H1 (cell line): ENCODE data around the gene NKX2-8. TPM values are rescaled to one million over a fixed set of nuclear protein-coding genes. Genes with fewer than 3 reads are reported as not detected.

ENCODE experiments used
- CTCF ChIA-PET: fragments of 300-600 bp; sonication (Branson Sonifier 250); formaldehyde crosslinking; loops from one replicate; lab custom pipeline; 2021; ENCODE audit not compliant: partially characterized antibody; lab: Charles Lee
- POLR2A ChIA-PET: fragments of 300-600 bp; sonication (Branson Sonifier 250); formaldehyde crosslinking; loops from one replicate; lab custom pipeline; 2021; ENCODE audit warnings: inconsistent platforms; ENCODE audit not compliant: partially characterized antibody; lab: Charles Lee
- DNase-seq, 2 experiments: peaks; one replicate each; pipeline versions ENCODE4 v3.0.0 to v3.0.0-alpha.2; 2010 to 2022; ENCODE audit warnings: low spot score in 2 of 2, low read depth in 1 of 2, mixed read lengths in 1 of 2
- FAIRE-seq: peaks from 2 replicates; lab custom pipeline; 2011; peaks lifted over from hg19 to GRCh38; lab: Jason Lieb, UNC
- H2AFZ ChIP-seq: 2 replicates; pipeline ENCODE4 v1.8.1; 2012; ENCODE audit warnings: low read length, inconsistent platforms
- H2AK5ac ChIP-seq: 2 replicates; pipeline ENCODE4 v1.6.1; 2013; ENCODE audit warnings: low read depth, low read length
- H2BK120ac ChIP-seq: replicated peaks from 2 replicates; pipeline ENCODE3; 2013; ENCODE audit warnings: low read depth, low read length, inconsistent platforms
- H2BK12ac ChIP-seq: 2 replicates; pipeline ENCODE4 v1.6.1; 2013; ENCODE audit warnings: low read depth, low read length
- H2BK15ac ChIP-seq: 2 replicates; pipeline ENCODE4 v1.6.1; 2013; ENCODE audit warnings: low read length
- H2BK20ac ChIP-seq: 2 replicates; pipeline ENCODE4 v1.6.1; 2013; ENCODE audit warnings: low read length
- H2BK5ac ChIP-seq: 2 replicates; pipeline ENCODE4 v1.6.1; 2013; ENCODE audit warnings: low read depth, low read length
- H3K14ac ChIP-seq: 2 replicates; pipeline ENCODE4 v1.6.1; 2013; ENCODE audit warnings: inconsistent platforms; ENCODE audit not compliant: insufficient read length
- H3K18ac ChIP-seq: 2 replicates; pipeline ENCODE4 v1.6.1; 2013; ENCODE audit warnings: low read length; ENCODE audit errors: extremely low read depth
- H3K23ac ChIP-seq: 2 replicates; pipeline ENCODE4 v1.6.1; 2013; ENCODE audit warnings: inconsistent platforms; ENCODE audit not compliant: insufficient read length
- H3K23me2 ChIP-seq: 2 replicates; pipeline ENCODE4 v1.6.1; 2013; ENCODE audit warnings: low read depth, low read length
- H3K27ac ChIP-seq: 2 replicates; pipeline ENCODE4 v1.6.1; 2011; ENCODE audit warnings: low read depth, low read length, inconsistent platforms
- H3K27me3 ChIP-seq, 4 experiments: replicated peaks in 1 of 4; 1 replicate in 1 of 4; 2 replicates in 3 of 4; pipeline versions ENCODE4 v1.6.1 to v1.8.1; 2011 to 2013; ENCODE audit warnings: low read length in 3 of 4, mild to moderate bottlenecking in 3 of 4, inconsistent platforms in 2 of 4, mixed read lengths in 2 of 4, moderate library complexity in 1 of 4; ENCODE audit not compliant: control insufficient read depth in 3 of 4, insufficient read depth in 3 of 4; ENCODE audit errors: extremely low read depth in 1 of 4
- H3K36me3 ChIP-seq, 4 experiments: 2 replicates each; pipeline versions ENCODE4 v1.6.1 to v1.8.1; 2011 to 2013; ENCODE audit warnings: mild to moderate bottlenecking in 4 of 4, low read length in 3 of 4, moderate library complexity in 2 of 4, control low read depth in 1 of 4, inconsistent platforms in 1 of 4; ENCODE audit not compliant: insufficient read depth in 4 of 4, control insufficient read depth in 2 of 4
- H3K4ac ChIP-seq: replicated peaks from 2 replicates; pipeline ENCODE3; 2013; ENCODE audit warnings: low read length, low read depth, mixed read lengths, inconsistent platforms; ENCODE audit not compliant: insufficient read length
- H3K4me1 ChIP-seq, 4 experiments: replicated peaks in 1 of 4; 1 replicate in 1 of 4; 2 replicates in 3 of 4; pipeline versions ENCODE4 v1.6.1 to v1.8.1; 2011 to 2013; ENCODE audit warnings: low read length in 3 of 4, inconsistent platforms in 2 of 4, mixed read lengths in 1 of 4; ENCODE audit not compliant: insufficient read depth in 4 of 4, control insufficient read depth in 3 of 4
- H3K4me2 ChIP-seq, 2 experiments: 2 replicates each; pipeline versions ENCODE4 v1.6.1 to v1.8.1; 2011 to 2013; ENCODE audit warnings: low read depth in 2 of 2, low read length in 2 of 2, control low read depth in 1 of 2, inconsistent platforms in 1 of 2, mild to moderate bottlenecking in 1 of 2; ENCODE audit not compliant: insufficient read depth in 1 of 2
- H3K4me3 ChIP-seq, 4 experiments: fragments of 200-600, 300-600 bp in 1 of 4; sonication (generic), shearing (Covaris generic), sonication (Bioruptor Twin) in 1 of 4; 2 replicates each; pipeline versions ENCODE4 v1.5.1 to v1.8.1; 2011 to 2016; ENCODE audit warnings: low read length in 4 of 4, low read depth in 3 of 4, control low read depth in 2 of 4, inconsistent platforms in 2 of 4, mild to moderate bottlenecking in 2 of 4, mixed read lengths in 1 of 4, moderate library complexity in 1 of 4; ENCODE audit not compliant: insufficient read depth in 2 of 4; ENCODE audit errors: extremely low read depth in 1 of 4
- H3K56ac ChIP-seq: replicated peaks from 2 replicates; pipeline ENCODE3; 2013; ENCODE audit warnings: low read depth, mild to moderate bottlenecking, mixed read lengths, low read length, inconsistent platforms; ENCODE audit not compliant: insufficient read length
- H3K79me1 ChIP-seq: 2 replicates; pipeline ENCODE4 v1.6.1; 2013; ENCODE audit warnings: low read depth, low read length, control low read depth
- H3K79me2 ChIP-seq, 2 experiments: 2 replicates each; pipeline versions ENCODE4 v1.6.1 to v1.8.1; 2012 to 2013; ENCODE audit warnings: low read length in 2 of 2, mild to moderate bottlenecking in 2 of 2, inconsistent platforms in 1 of 2; ENCODE audit not compliant: insufficient read depth in 2 of 2, control insufficient read depth in 1 of 2
- H3K9ac ChIP-seq, 4 experiments: replicated peaks in 1 of 4; 1 replicate in 1 of 4; 2 replicates in 3 of 4; pipeline versions ENCODE4 v1.6.1 to v1.8.1; 2011 to 2013; ENCODE audit warnings: low read depth in 3 of 4, low read length in 3 of 4, control low read depth in 2 of 4, mild to moderate bottlenecking in 2 of 4, moderate library complexity in 2 of 4, inconsistent platforms in 1 of 4; ENCODE audit errors: extremely low read depth in 1 of 4
- H3K9me3 ChIP-seq, 2 experiments: 2 replicates each; pipeline versions ENCODE4 v1.6.1 to v1.8.1; 2012 to 2013; ENCODE audit warnings: mild to moderate bottlenecking in 2 of 2, moderate library complexity in 2 of 2, control low read depth in 1 of 2, inconsistent platforms in 1 of 2, low read depth in 1 of 2, low read length in 1 of 2, mixed read lengths in 1 of 2; ENCODE audit not compliant: insufficient read depth in 2 of 2
- H4K20me1 ChIP-seq, 2 experiments: replicated peaks in 1 of 2; 2 replicates each; pipeline versions ENCODE3 to v1.8.1; 2011 to 2013; ENCODE audit warnings: inconsistent platforms in 2 of 2, low read length in 2 of 2, mild to moderate bottlenecking in 1 of 2; ENCODE audit not compliant: insufficient read depth in 2 of 2, control insufficient read depth in 1 of 2
- H4K5ac ChIP-seq: 2 replicates; pipeline ENCODE4 v1.6.1; 2013; ENCODE audit warnings: low read length, low read depth, mixed read lengths, inconsistent platforms; ENCODE audit not compliant: insufficient read length
- H4K8ac ChIP-seq: 2 replicates; pipeline ENCODE4 v1.8.0; 2013; ENCODE audit warnings: mild to moderate bottlenecking, moderate library complexity, low read length, inconsistent platforms; ENCODE audit not compliant: insufficient read depth; ENCODE audit errors: extremely low read depth
- H4K91ac ChIP-seq: replicated peaks from 2 replicates; pipeline ENCODE3; 2013; ENCODE audit warnings: low read length, mixed read lengths, inconsistent platforms; ENCODE audit not compliant: insufficient read length
- ASH2L ChIP-seq: fragments of 200-600, 300-600 bp; sonication (generic); IDR thresholded peaks from one replicate; pipeline ENCODE4 v1.7.1; 2017; ENCODE audit warnings: low read length
- KDM5A ChIP-seq: fragments of 200-600 bp; IDR thresholded peaks from 2 replicates; pipeline ENCODE4 v1.7.1; 2012; ENCODE audit warnings: mild to moderate bottlenecking, low read length, inconsistent platforms, mixed read lengths
- NRF1 ChIP-seq: IDR thresholded peaks from 2 replicates; pipeline ENCODE4 v1.6.1; 2011; ENCODE audit warnings: mild to moderate bottlenecking, low read depth, low read length, improper control_type of control experiment
- RAD21 ChIP-seq, 2 experiments: IDR thresholded peaks in 1 of 2; conservative IDR thresholded peaks in 1 of 2; 2 replicates each; pipeline ENCODE4 v1.6.1; 2011; ENCODE audit warnings: low read depth in 2 of 2, low read length in 2 of 2, improper control_type of control experiment in 1 of 2, inconsistent platforms in 1 of 2, mild to moderate bottlenecking in 1 of 2, moderate library complexity in 1 of 2
- RNF2 ChIP-seq: fragments of 200-900, 300-1000 bp; sonication (generic); IDR thresholded peaks from 2 replicates; pipeline ENCODE4 v1.7.1; 2016; ENCODE audit warnings: borderline replicate concordance, low read depth, mild to moderate bottlenecking, antibody characterized with exemption, low read length; ENCODE audit not compliant: poor library complexity, severe bottlenecking; ENCODE audit errors: missing control alignments
- RXRA ChIP-seq: IDR thresholded peaks from 2 replicates; pipeline ENCODE4 v1.6.1; 2011; ENCODE audit warnings: low read depth, mild to moderate bottlenecking, low read length, moderate library complexity; ENCODE audit not compliant: insufficient read depth
- SP1 ChIP-seq: IDR thresholded peaks from 2 replicates; pipeline ENCODE4 v1.6.1; 2011; ENCODE audit warnings: low read depth, low read length
- TEAD4 ChIP-seq: IDR thresholded peaks from 2 replicates; pipeline ENCODE4 v1.6.1; 2012; ENCODE audit warnings: low read depth, low read length, inconsistent platforms, mixed read lengths
- WGBS, 2 experiments: shearing (Covaris generic) in 1 of 2; methylation state at CpG; one replicate each; pipeline versions ENCODE4 v1.1.6 to v1.1.7; 2013 to 2015; ENCODE audit warnings: low lambda C conversion rate in 2 of 2, mixed read lengths in 2 of 2, inconsistent platforms in 1 of 2, low coverage in 1 of 2, missing lambda C conversion rate in 1 of 2; ENCODE audit not compliant: insufficient replicate concordance in 2 of 2, insufficient coverage in 1 of 2, insufficient read length in 1 of 2; ENCODE audit errors: extremely low coverage in 1 of 2, missing lambda C conversion rate in 1 of 2; 5-methylcytosine and 5-hydroxymethylcytosine counted together
- polyA plus RNA-seq, 7 experiments: library from polyadenylated mRNA; depleted of rRNA in 3 of 7; stranded (reverse) in 5 of 7; unstranded in 2 of 7; fragments of >200 nt in 5 of 7; fragments of 200-250 nt in 2 of 7; gene quantifications; 1 replicate in 5 of 7; 2 replicates in 1 of 7; 4 replicates in 1 of 7; pipeline versions ENCODE4 v1.2.1 to v1.2.3, GENCODE V29; 2011 to 2013; ENCODE audit warnings: missing spikeins in 2 of 7, mixed read lengths in 2 of 7
- total RNA-seq: library from RNA; stranded (reverse); fragmentation: NEBNext Ultra II Directional; extraction: Animal tissue kit (Norgen Biotek cat#: 25700); gene quantifications from 2 replicates; pipeline ENCODE4 v1.2.1, GENCODE V29; 2021

The NKX2-8 gene
- total and polyA plus RNA-seq, 2 of the 8 experiments (the other 6 are each of a cell fraction or from before 2014, with no cell fraction given): not detected

GRCh38 chr14:36604757-36605505 is 22.5 kb upstream of the NKX2-8 start:
- Histone ChIP-seq H2AFZ (no peak overlapping the region), H2BK15ac (no peak overlapping the region), H2AK5ac (no peak overlapping the region), H3K79me2 (no peaks in the 10 kb centered on the region), H3K23me2 (no peaks in the 10 kb centered on the region; the same call in 1 of the 2 replicates), H4K91ac (no peak overlapping the region), H3K36me3 (no peaks in the 10 kb centered on the region), H4K5ac (no peak overlapping the region), H3K56ac (no peak overlapping the region), H3K18ac (no peak overlapping the region), H3K9me3 (no peaks in the 10 kb centered on the region), H2BK12ac (no peak overlapping the region), H3K27me3 (no peaks in the 10 kb centered on the region), H3K14ac (no peak overlapping the region), H3K79me1 (no peaks in the 10 kb centered on the region), H2BK5ac (no peak overlapping the region), H2BK120ac (no peak overlapping the region), H3K9ac (no peak overlapping the region), H3K4me1 (peaks cover 2 to 12% (median 8%) of the 10 kb centered on the region in 4 experiments; a peak in 5 of 7 replicates), H3K4me3 (peak overlapping the region in 1 of 4 experiments; percentile 40; a peak in 2 of 8 replicates), H2BK20ac (no peak overlapping the region), H4K20me1 (no peaks in the 10 kb centered on the region), H3K27ac (no peak overlapping the region), H3K23ac (no peak overlapping the region), H3K4ac (no peak overlapping the region), H3K4me2 (peak overlapping the region in 1 of 2 experiments; percentile 59; a peak in 2 of 4 replicates), H4K8ac (no peak overlapping the region)
- DNase-seq: peak in 1 of 2 experiments; percentile 70
- 6% methylated on average over 4 of the region's 4 CpGs; no CpG with 5 or more reads in 1 of the 2 experiments for WGBS, 2 experiments
- ChIA-PET CTCF (interaction anchor here (0.6 to 10.9 kb wide), 55 partner anchors 9 to 1654 kb away, joined by 3 to 183 read pairs (median 4); partner anchors contain the start of genes NKX2-1, NKX2-8 and PAX9), POLR2A (interaction anchor here (0.6 kb wide), 1 partner anchor 81 kb away, joined by 3 read pairs; no protein-coding TSS in a partner anchor)
- peak; percentile 98 for FAIRE-seq
- 0 out of 2 replicates have a peak, but pooled peaks have one; percentile 22 for TF ChIP-seq KDM5A
- TF ChIP-seq TEAD4: no peak
- TF ChIP-seq RXRA: no peak
- TF ChIP-seq RNF2: no peak
- TF ChIP-seq SP1: peak; percentile 19; the same call in 1 of the 2 replicates
- TF ChIP-seq NRF1: no peak
- peak; percentile 90 to 93 for TF ChIP-seq RAD21 (IDR thresholded peaks at IDR 0.05 in 1 of 2, conservative IDR thresholded peaks at IDR 0.05 in 1 of 2; ENCODE audit: low read depth in 2 of 2, low read length in 2 of 2)
- TF ChIP-seq ASH2L: peak; percentile 75
